Loucy (cell line): ENCODE measurements around the gene TPD52L3.

Experiments
- EZH2phosphoT487 ChIP-seq: fragments of 200-600 bp; IDR thresholded peaks from 2 replicates; pipeline ENCODE4 v1.6.1; 2018; ENCODE audit warnings: antibody characterized with exemption, mild to moderate bottlenecking, moderate library complexity, borderline replicate concordance
- TF ChIP-seq, protein P1 (sequence below): fragments of 200-600 bp; sonication (generic); conservative IDR thresholded peaks from 2 replicates; pipeline ENCODE4 v1.5.1; 2014; ENCODE audit warnings: mild to moderate bottlenecking, antibody characterized with exemption, low read length

- TF ChIP-seq, protein P1, sequence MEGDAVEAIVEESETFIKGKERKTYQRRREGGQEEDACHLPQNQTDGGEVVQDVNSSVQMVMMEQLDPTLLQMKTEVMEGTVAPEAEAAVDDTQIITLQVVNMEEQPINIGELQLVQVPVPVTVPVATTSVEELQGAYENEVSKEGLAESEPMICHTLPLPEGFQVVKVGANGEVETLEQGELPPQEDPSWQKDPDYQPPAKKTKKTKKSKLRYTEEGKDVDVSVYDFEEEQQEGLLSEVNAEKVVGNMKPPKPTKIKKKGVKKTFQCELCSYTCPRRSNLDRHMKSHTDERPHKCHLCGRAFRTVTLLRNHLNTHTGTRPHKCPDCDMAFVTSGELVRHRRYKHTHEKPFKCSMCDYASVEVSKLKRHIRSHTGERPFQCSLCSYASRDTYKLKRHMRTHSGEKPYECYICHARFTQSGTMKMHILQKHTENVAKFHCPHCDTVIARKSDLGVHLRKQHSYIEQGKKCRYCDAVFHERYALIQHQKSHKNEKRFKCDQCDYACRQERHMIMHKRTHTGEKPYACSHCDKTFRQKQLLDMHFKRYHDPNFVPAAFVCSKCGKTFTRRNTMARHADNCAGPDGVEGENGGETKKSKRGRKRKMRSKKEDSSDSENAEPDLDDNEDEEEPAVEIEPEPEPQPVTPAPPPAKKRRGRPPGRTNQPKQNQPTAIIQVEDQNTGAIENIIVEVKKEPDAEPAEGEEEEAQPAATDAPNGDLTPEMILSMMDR, result no peak
- no peak for TF ChIP-seq EZH2phosphoT487
These were observed 23.9 kb upstream of the TPD52L3 start for GRCh38 chr9:6304232-6304631.
